SJSA1 (cell line): Measurements from ENCODE around the gene ADAMTSL2. TPM values are rescaled to one million over a fixed set of nuclear protein-coding genes. Genes with fewer than 3 reads are reported as not detected.

Experiments used
- DNase-seq, 2 experiments: peaks; one replicate each; pipeline ENCODE4 v3.0.0-alpha.2; 2015 to 2020; ENCODE audit warnings: low spot score in 2 of 2, low read depth in 1 of 2
- H3K27ac ChIP-seq: fragments of 250-450 bp; sonication (Bioruptor Pico); 2 replicates; pipeline ENCODE4 v1.5.1; 2020; ENCODE audit warnings: mild to moderate bottlenecking, moderate library complexity
- H3K27me3 ChIP-seq: fragments of 250-450 bp; sonication (Bioruptor Pico); replicated peaks from 2 replicates; pipeline ENCODE4 v1.5.1; 2020; ENCODE audit warnings: mild to moderate bottlenecking, moderate library complexity
- H3K36me3 ChIP-seq: fragments of 250-450 bp; sonication (Bioruptor Pico); 2 replicates; pipeline ENCODE4 v1.5.1; 2020; ENCODE audit warnings: mild to moderate bottlenecking
- H3K4me1 ChIP-seq: fragments of 250-450 bp; sonication (Bioruptor Pico); replicated peaks from 2 replicates; pipeline ENCODE4 v1.6.1; 2021; ENCODE audit warnings: mild to moderate bottlenecking
- H3K4me3 ChIP-seq: fragments of 250-450 bp; sonication (Bioruptor Pico); 2 replicates; pipeline ENCODE4 v1.5.1; 2020; ENCODE audit warnings: mild to moderate bottlenecking
- H3K9me3 ChIP-seq: fragments of 250-450 bp; sonication (Bioruptor Pico); replicated peaks from 2 replicates; pipeline ENCODE4 v1.5.1; 2020; ENCODE audit warnings: mild to moderate bottlenecking
- total RNA-seq: library from RNA; depleted of rRNA; stranded (reverse); fragments of >200 nt; shearing (Covaris generic); gene quantifications from 2 replicates; pipeline ENCODE4 v1.2.3, GENCODE V29; 2014

Gene ADAMTSL2
- total RNA-seq, 1 experiment from 2014 or later: not detected

GRCh38 chr9:133494636-133495326, 39.7 kb upstream of the ADAMTSL2 start:
- H3K4me3 ChIP-seq: no peak overlapping the region
- H3K36me3 ChIP-seq: no peaks in the 10 kb centered on the region
- H3K4me1 ChIP-seq: peaks cover 32% of the 10 kb centered on the region
- H3K9me3 ChIP-seq: no peaks in the 10 kb centered on the region
- no peak overlapping the region for H3K27ac ChIP-seq
- no peaks in the 10 kb centered on the region; the same call in 1 of the 2 replicates for H3K27me3 ChIP-seq
- DNase-seq: no peak

- Histone ChIP-seq H3K9me3 (no peaks in the 10 kb centered on the region), H3K27ac (no peak overlapping the region), H3K36me3 (no peaks in the 10 kb centered on the region), H3K27me3 (no peaks in the 10 kb centered on the region; the same call in 1 of the 2 replicates), H3K4me1 (peaks cover 26% of the 10 kb centered on the region), H3K4me3 (no peak overlapping the region)
- DNase-seq: no peak
Observed at GRCh38 chr9:133495327-133496293, 38.9 kb upstream of the ADAMTSL2 start.

GRCh38 chr9:133496861-133497842, 37.4 kb upstream of the ADAMTSL2 start:
- H3K36me3 ChIP-seq: no peaks in the 10 kb centered on the region
- H3K27ac ChIP-seq: no peak overlapping the region
- H3K4me3 ChIP-seq: no peak overlapping the region
- peaks cover 9% of the 10 kb centered on the region for H3K9me3 ChIP-seq
- peaks cover 2% of the 10 kb centered on the region; the same call in 1 of the 2 replicates for H3K27me3 ChIP-seq
- DNase-seq: no peak
- H3K4me1 ChIP-seq: peaks cover 21% of the 10 kb centered on the region

GRCh38 chr9:133499132-133499891, 35.2 kb upstream of the ADAMTSL2 start:
- Histone ChIP-seq H3K27me3 (peaks cover 5% of the 10 kb centered on the region; the same call in 1 of the 2 replicates), H3K4me3 (no peak overlapping the region), H3K27ac (no peak overlapping the region), H3K4me1 (peaks cover 15% of the 10 kb centered on the region), H3K36me3 (no peaks in the 10 kb centered on the region), H3K9me3 (peaks cover 14% of the 10 kb centered on the region)
- no peak for DNase-seq

- no peak overlapping the region for H3K27ac ChIP-seq
- H3K4me1 ChIP-seq: peaks cover 15% of the 10 kb centered on the region
- no peak for DNase-seq
- peaks cover 14% of the 10 kb centered on the region for H3K9me3 ChIP-seq
- H3K4me3 ChIP-seq: no peak overlapping the region
- no peaks in the 10 kb centered on the region for H3K36me3 ChIP-seq
- peaks cover 5% of the 10 kb centered on the region; the same call in 1 of the 2 replicates for H3K27me3 ChIP-seq
Observed at GRCh38 chr9:133499892-133500270, 34.6 kb upstream of the ADAMTSL2 start.

GRCh38 chr9:133502112-133502511, 32.4 kb upstream of the ADAMTSL2 start:
- Histone ChIP-seq H3K4me3 (no peak overlapping the region), H3K27me3 (peaks cover 5% of the 10 kb centered on the region; the same call in 1 of the 2 replicates), H3K4me1 (peaks cover 14% of the 10 kb centered on the region), H3K27ac (no peak overlapping the region), H3K9me3 (peaks cover 14% of the 10 kb centered on the region), H3K36me3 (no peaks in the 10 kb centered on the region)
- DNase-seq: no peak

GRCh38 chr9:133505186-133505830, 29.2 kb upstream of the ADAMTSL2 start:
- no peak overlapping the region for H3K4me3 ChIP-seq
- DNase-seq: no peak
- no peaks in the 10 kb centered on the region for H3K36me3 ChIP-seq
- H3K27me3 ChIP-seq: peaks cover 5% of the 10 kb centered on the region; the same call in 1 of the 2 replicates
- peaks cover 14% of the 10 kb centered on the region for H3K9me3 ChIP-seq
- no peak overlapping the region for H3K27ac ChIP-seq
- H3K4me1 ChIP-seq: peaks cover 25% of the 10 kb centered on the region

GRCh38 chr9:133505901-133506652, 28.4 kb upstream of the ADAMTSL2 start:
- no peak for DNase-seq
- no peak overlapping the region for H3K4me3 ChIP-seq
- H3K27ac ChIP-seq: no peak overlapping the region

GRCh38 chr9:133506653-133507038, 27.9 kb upstream of the ADAMTSL2 start:
- Histone ChIP-seq H3K4me1 (peaks cover 25% of the 10 kb centered on the region), H3K27ac (no peak overlapping the region), H3K9me3 (peaks cover 7% of the 10 kb centered on the region), H3K4me3 (no peak overlapping the region), H3K27me3 (peaks cover 5% of the 10 kb centered on the region; the same call in 1 of the 2 replicates), H3K36me3 (no peaks in the 10 kb centered on the region)
- DNase-seq: peak; percentile 25 to 59

More at GRCh38 chr9:133505901-133506652, 28.4 kb upstream of the ADAMTSL2 start:
- Histone ChIP-seq H3K36me3 (no peaks in the 10 kb centered on the region), H3K4me1 (peaks cover 25% of the 10 kb centered on the region), H3K27me3 (peaks cover 5% of the 10 kb centered on the region; the same call in 1 of the 2 replicates), H3K9me3 (peaks cover 10% of the 10 kb centered on the region)

GRCh38 chr9:133507246-133507965, 27.1 kb upstream of the ADAMTSL2 start:
- H3K4me3 ChIP-seq: no peak overlapping the region
- no peak overlapping the region for H3K27ac ChIP-seq
- H3K27me3 ChIP-seq: peaks cover under 1% of the 10 kb centered on the region; the same call in 1 of the 2 replicates

GRCh38 chr9:133508046-133508445, 26.5 kb upstream of the ADAMTSL2 start:
- Histone ChIP-seq H3K27me3 (no peaks in the 10 kb centered on the region; the same call in 1 of the 2 replicates), H3K9me3 (no peaks in the 10 kb centered on the region), H3K4me3 (no peak overlapping the region), H3K27ac (no peak overlapping the region), H3K36me3 (no peaks in the 10 kb centered on the region), H3K4me1 (peaks cover 25% of the 10 kb centered on the region)
- DNase-seq: no peak

More at GRCh38 chr9:133507246-133507965, 27.1 kb upstream of the ADAMTSL2 start:
- no peak for DNase-seq
- Histone ChIP-seq H3K36me3 (no peaks in the 10 kb centered on the region), H3K9me3 (peaks cover 3% of the 10 kb centered on the region; the same call in 1 of the 2 replicates), H3K4me1 (peaks cover 25% of the 10 kb centered on the region)
